Mammary epithelial cell (primary cell): ENCODE data around the gene ERBB2.

ENCODE experiments used
- CTCF ChIP-seq, 2 donors: IDR thresholded peaks in 1 of 2; conservative IDR thresholded peaks in 1 of 2; 2 replicates each; pipeline ENCODE4 v1.5.1; 2011 to 2012; ENCODE audit warnings: inconsistent platforms in 2 of 2, low read length in 2 of 2, mild to moderate bottlenecking in 2 of 2, control low read depth in 1 of 2, low read depth in 1 of 2; ENCODE audit not compliant: insufficient read depth in 1 of 2; ENCODE audit errors: extremely low read depth in 1 of 2
- EZH2 ChIP-seq: IDR thresholded peaks from 2 replicates; pipeline ENCODE4 v1.6.1; 2012; ENCODE audit warnings: low read length, inconsistent platforms, borderline replicate concordance

GRCh38 chr17:39737206-39737759 lies 37.4 kb downstream of the ERBB2 start:
- TF ChIP-seq CTCF (conservative IDR thresholded peaks at IDR 0.05 in 1 of 2, IDR thresholded peaks at IDR 0.05 in 1 of 2; ENCODE audit: extremely low read depth in 1 of 2, insufficient read depth in 1 of 2, low read depth in 1 of 2, low read length in 2 of 2): no peak
- no peak for TF ChIP-seq EZH2
